HepG2 (cell line): ENCODE data around the gene LCN12. TPM values are rescaled to one million over a fixed set of nuclear protein-coding genes. Genes with fewer than 3 reads are reported as not detected.
A peak's percentile ranks its signal among the peaks of the same experiment; 100 is the strongest.

ENCODE experiments used
- EED ChIP-seq: sonication (generic); formaldehyde crosslinking; IDR thresholded peaks from 2 replicates; pipeline ENCODE4 v1.5.0; 2020; ENCODE audit warnings: mild to moderate bottlenecking, missing genetic modification reagents
- HDAC6 ChIP-seq: fragments of 200-600 bp; sonication (generic); IDR thresholded peaks from 2 replicates; pipeline ENCODE4 v1.7.0; 2017; ENCODE audit warnings: mild to moderate bottlenecking, antibody characterized with exemption, low read length, low read depth
- IRX3 ChIP-seq: sonication (generic); formaldehyde crosslinking; IDR thresholded peaks from 2 replicates; pipeline ENCODE4 v1.8.1; 2023; ENCODE audit warnings: mild to moderate bottlenecking, low read depth, missing genetic modification reagents, borderline replicate concordance
- JDP2 ChIP-seq: sonication (generic); formaldehyde crosslinking; IDR thresholded peaks from 2 replicates; pipeline ENCODE4 v1.8.1; 2022; ENCODE audit warnings: missing genetic modification reagents, borderline replicate concordance
- PPARG ChIP-seq: conservative IDR thresholded peaks from 2 replicates; pipeline ENCODE4 v1.6.1; 2016; ENCODE audit warnings: missing biosample characterization, missing genetic modification reagents
- RFX3 ChIP-seq: IDR thresholded peaks from 2 replicates; pipeline ENCODE4 v1.6.1; 2016; ENCODE audit warnings: missing biosample characterization, missing genetic modification reagents
- SOX5 ChIP-seq: IDR thresholded peaks from 2 replicates; pipeline ENCODE4 v1.6.1; 2016; ENCODE audit warnings: borderline replicate concordance
- TOPORS ChIP-seq: sonication (generic); formaldehyde crosslinking; IDR thresholded peaks from 2 replicates; pipeline ENCODE4 v1.8.0; 2023; ENCODE audit warnings: mild to moderate bottlenecking, missing genetic modification reagents
- ZC3H4 ChIP-seq: sonication (generic); formaldehyde crosslinking; IDR thresholded peaks from 2 replicates; pipeline ENCODE4 v1.4.0; 2020; ENCODE audit warnings: missing genetic modification reagents, borderline replicate concordance
- ZNF138 ChIP-seq: sonication (generic); formaldehyde crosslinking; IDR thresholded peaks from 2 replicates; pipeline ENCODE4 v1.5.0; 2020; ENCODE audit warnings: mild to moderate bottlenecking, low read depth, missing genetic modification reagents
- ZNF570 ChIP-seq: sonication (generic); formaldehyde crosslinking; IDR thresholded peaks from 2 replicates; pipeline ENCODE4 v1.4.0; 2020; ENCODE audit warnings: mild to moderate bottlenecking, missing genetic modification reagents, borderline replicate concordance
- ZNF572 ChIP-seq: sonication (generic); formaldehyde crosslinking; IDR thresholded peaks from 2 replicates; pipeline ENCODE4 v1.5.1; 2020; ENCODE audit warnings: mild to moderate bottlenecking, missing genetic modification reagents
- ZNF709 ChIP-seq: sonication (generic); formaldehyde crosslinking; IDR thresholded peaks from 2 replicates; pipeline ENCODE4 v1.5.0; 2020; ENCODE audit warnings: mild to moderate bottlenecking, missing genetic modification reagents
- ZNF839 ChIP-seq: sonication (generic); formaldehyde crosslinking; IDR thresholded peaks from 2 replicates; pipeline ENCODE4 v1.4.0; 2020; ENCODE audit warnings: missing genetic modification reagents, mild to moderate bottlenecking, borderline replicate concordance
- polyA plus RNA-seq, 8 experiments: library from polyadenylated mRNA; depleted of rRNA in 3 of 8; stranded (reverse) in 7 of 8; unstranded in 1 of 8; fragments of >200 nt; fragmentation: Illumina TruSeq in 4 of 8; extraction: Trizol in 4 of 8; gene quantifications; 2 replicates each; pipeline versions ENCODE4 v1.2.1 to v1.2.3, GENCODE V29; 2011 to 2016; ENCODE audit warnings: low read depth in 4 of 8, missing spikeins in 1 of 8, mixed read lengths in 1 of 8; ENCODE audit not compliant: insufficient read depth in 1 of 8
- total RNA-seq, 5 experiments: library from RNA; depleted of rRNA; stranded (reverse); fragments of >200 nt; fragmentation: Illumina TruSeq; extraction: Trizol; gene quantifications; 2 replicates each; pipeline ENCODE4 v1.2.3, GENCODE V29; 2016; ENCODE audit warnings: low read depth in 1 of 5
- TF ChIP-seq, protein P1 (sequence below): sonication (generic); formaldehyde crosslinking; IDR thresholded peaks from 2 replicates; pipeline ENCODE4 v1.5.0; 2020; ENCODE audit warnings: missing genetic modification reagents, mild to moderate bottlenecking, borderline replicate concordance
- TF ChIP-seq, protein P2 (sequence below): sonication (generic); formaldehyde crosslinking; IDR thresholded peaks from 2 replicates; pipeline ENCODE4 v1.5.0; 2020; ENCODE audit warnings: mild to moderate bottlenecking, missing genetic modification reagents
- TF ChIP-seq, protein P3 (sequence below): IDR thresholded peaks from 2 replicates; pipeline ENCODE4 v1.6.1; 2016
- TF ChIP-seq, protein P4 (sequence below): sonication (generic); formaldehyde crosslinking; IDR thresholded peaks from 2 replicates; pipeline ENCODE4 v1.5.1; 2020; ENCODE audit warnings: mild to moderate bottlenecking, missing genetic modification reagents, borderline replicate concordance
- TF ChIP-seq, protein P5 (sequence below): sonication (generic); formaldehyde crosslinking; IDR thresholded peaks from 2 replicates; pipeline ENCODE4 v1.5.1; 2020; ENCODE audit warnings: missing genetic modification reagents, mild to moderate bottlenecking, borderline replicate concordance

LCN12 gene
- total and polyA plus RNA-seq, 2 of the 13 experiments (the other 11 are each of a cell fraction or from before 2014, with no cell fraction given): 3.4 to 6.9 TPM

DNA sequence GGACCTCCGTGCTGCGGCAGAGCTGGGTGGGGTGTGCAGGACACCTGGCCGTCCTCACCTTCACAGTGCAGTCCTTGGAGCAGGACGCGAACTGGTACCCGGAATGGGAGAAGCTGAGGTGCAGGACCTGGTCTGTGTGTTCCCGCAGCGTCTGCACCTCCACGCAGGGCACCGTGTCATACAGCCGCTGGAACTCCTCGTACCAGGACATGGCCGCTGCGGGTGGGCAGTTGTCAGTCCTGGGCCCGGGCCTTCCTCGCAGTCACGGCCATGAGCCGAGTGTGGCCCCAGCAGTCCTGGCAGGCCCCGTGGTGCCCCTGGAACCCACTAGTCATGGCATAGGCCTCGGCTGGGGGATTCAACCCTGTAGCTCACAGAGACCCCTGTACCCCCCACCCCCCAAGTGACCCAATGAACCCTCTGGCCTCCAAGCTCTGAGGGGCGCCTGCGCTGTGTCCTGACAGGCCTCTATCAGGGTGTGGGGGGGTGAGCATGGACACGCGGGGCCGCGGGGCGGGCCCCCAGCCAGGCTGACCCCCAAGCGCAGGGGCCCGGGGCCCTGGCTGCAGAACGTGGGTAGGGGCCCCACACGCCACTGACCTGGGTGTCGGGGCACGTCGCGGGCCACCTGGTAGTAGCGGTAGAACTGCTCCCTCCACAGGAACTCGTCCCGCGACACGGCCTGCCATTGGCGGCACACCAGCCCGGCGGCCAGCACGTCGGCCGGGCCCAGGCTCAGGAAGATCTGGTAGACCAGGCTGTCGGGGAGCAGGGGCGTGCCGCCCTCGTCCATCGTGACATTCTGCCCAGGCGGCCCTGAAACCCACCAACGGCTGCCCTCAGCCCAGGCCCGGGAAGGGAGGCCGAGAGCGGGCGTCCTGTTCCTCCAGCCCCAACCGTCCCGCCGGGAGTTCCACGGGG is 8.5 kb upstream of the LCN12 start (continued):
- TF ChIP-seq ZNF572 (CRISPR knock-in tag): no peak
- no peak for TF ChIP-seq ZNF570
- TF ChIP-seq ZC3H4 (CRISPR knock-in tag): no peak
- no peak for TF ChIP-seq IRX3
- TF ChIP-seq SOX5 (CRISPR knock-in tag): no peak
- 0 out of 2 replicates have a peak, but pooled peaks have one; percentile 21 for TF ChIP-seq ZNF709 (CRISPR knock-in tag)
- no peak for TF ChIP-seq TOPORS
- TF ChIP-seq HDAC6: no peak
- TF ChIP-seq JDP2 (CRISPR knock-in tag): no peak
- TF ChIP-seq RFX3 (CRISPR knock-in tag): no peak
- TF ChIP-seq, protein P1, sequence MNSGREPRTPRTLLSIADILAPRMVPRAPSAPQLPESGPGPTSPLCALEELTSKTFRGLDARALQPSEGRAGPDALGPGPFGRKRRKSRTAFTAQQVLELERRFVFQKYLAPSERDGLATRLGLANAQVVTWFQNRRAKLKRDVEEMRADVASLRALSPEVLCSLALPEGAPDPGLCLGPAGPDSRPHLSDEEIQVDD: no peak
- 0 out of 2 replicates have a peak, but pooled peaks have one; percentile 17 for TF ChIP-seq ZNF138
- no peak for TF ChIP-seq EED (CRISPR knock-in tag)
- TF ChIP-seq ZNF839 (CRISPR knock-in tag): no peak
- TF ChIP-seq, protein P2, sequence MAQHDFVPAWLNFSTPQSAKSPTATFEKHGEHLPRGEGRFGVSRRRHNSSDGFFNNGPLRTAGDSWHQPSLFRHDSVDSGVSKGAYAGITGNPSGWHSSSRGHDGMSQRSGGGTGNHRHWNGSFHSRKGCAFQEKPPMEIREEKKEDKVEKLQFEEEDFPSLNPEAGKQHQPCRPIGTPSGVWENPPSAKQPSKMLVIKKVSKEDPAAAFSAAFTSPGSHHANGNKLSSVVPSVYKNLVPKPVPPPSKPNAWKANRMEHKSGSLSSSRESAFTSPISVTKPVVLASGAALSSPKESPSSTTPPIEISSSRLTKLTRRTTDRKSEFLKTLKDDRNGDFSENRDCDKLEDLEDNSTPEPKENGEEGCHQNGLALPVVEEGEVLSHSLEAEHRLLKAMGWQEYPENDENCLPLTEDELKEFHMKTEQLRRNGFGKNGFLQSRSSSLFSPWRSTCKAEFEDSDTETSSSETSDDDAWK (CRISPR knock-in tag): no peak
- TF ChIP-seq, protein P3, sequence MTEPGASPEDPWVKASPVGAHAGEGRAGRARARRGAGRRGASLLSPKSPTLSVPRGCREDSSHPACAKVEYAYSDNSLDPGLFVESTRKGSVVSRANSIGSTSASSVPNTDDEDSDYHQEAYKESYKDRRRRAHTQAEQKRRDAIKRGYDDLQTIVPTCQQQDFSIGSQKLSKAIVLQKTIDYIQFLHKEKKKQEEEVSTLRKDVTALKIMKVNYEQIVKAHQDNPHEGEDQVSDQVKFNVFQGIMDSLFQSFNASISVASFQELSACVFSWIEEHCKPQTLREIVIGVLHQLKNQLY (CRISPR knock-in tag): no peak
- TF ChIP-seq, protein P4, sequence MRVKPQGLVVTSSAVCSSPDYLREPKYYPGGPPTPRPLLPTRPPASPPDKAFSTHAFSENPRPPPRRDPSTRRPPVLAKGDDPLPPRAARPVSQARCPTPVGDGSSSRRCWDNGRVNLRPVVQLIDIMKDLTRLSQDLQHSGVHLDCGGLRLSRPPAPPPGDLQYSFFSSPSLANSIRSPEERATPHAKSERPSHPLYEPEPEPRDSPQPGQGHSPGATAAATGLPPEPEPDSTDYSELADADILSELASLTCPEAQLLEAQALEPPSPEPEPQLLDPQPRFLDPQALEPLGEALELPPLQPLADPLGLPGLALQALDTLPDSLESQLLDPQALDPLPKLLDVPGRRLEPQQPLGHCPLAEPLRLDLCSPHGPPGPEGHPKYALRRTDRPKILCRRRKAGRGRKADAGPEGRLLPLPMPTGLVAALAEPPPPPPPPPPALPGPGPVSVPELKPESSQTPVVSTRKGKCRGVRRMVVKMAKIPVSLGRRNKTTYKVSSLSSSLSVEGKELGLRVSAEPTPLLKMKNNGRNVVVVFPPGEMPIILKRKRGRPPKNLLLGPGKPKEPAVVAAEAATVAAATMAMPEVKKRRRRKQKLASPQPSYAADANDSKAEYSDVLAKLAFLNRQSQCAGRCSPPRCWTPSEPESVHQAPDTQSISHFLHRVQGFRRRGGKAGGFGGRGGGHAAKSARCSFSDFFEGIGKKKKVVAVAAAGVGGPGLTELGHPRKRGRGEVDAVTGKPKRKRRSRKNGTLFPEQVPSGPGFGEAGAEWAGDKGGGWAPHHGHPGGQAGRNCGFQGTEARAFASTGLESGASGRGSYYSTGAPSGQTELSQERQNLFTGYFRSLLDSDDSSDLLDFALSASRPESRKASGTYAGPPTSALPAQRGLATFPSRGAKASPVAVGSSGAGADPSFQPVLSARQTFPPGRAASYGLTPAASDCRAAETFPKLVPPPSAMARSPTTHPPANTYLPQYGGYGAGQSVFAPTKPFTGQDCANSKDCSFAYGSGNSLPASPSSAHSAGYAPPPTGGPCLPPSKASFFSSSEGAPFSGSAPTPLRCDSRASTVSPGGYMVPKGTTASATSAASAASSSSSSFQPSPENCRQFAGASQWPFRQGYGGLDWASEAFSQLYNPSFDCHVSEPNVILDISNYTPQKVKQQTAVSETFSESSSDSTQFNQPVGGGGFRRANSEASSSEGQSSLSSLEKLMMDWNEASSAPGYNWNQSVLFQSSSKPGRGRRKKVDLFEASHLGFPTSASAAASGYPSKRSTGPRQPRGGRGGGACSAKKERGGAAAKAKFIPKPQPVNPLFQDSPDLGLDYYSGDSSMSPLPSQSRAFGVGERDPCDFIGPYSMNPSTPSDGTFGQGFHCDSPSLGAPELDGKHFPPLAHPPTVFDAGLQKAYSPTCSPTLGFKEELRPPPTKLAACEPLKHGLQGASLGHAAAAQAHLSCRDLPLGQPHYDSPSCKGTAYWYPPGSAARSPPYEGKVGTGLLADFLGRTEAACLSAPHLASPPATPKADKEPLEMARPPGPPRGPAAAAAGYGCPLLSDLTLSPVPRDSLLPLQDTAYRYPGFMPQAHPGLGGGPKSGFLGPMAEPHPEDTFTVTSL (CRISPR knock-in tag): no peak
- TF ChIP-seq, protein P5, sequence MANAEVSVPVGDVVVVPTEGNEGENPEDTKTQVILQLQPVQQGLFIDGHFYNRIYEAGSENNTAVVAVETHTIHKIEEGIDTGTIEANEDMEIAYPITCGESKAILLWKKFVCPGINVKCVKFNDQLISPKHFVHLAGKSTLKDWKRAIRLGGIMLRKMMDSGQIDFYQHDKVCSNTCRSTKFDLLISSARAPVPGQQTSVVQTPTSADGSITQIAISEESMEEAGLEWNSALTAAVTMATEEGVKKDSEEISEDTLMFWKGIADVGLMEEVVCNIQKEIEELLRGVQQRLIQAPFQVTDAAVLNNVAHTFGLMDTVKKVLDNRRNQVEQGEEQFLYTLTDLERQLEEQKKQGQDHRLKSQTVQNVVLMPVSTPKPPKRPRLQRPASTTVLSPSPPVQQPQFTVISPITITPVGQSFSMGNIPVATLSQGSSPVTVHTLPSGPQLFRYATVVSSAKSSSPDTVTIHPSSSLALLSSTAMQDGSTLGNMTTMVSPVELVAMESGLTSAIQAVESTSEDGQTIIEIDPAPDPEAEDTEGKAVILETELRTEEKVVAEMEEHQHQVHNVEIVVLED (CRISPR knock-in tag): peak; percentile 41; the same call in 1 of the 2 replicates
- no peak for TF ChIP-seq PPARG (CRISPR knock-in tag)
